Activated naive CD4-positive, alpha-beta T cell treated with anti-CD3 and anti-CD28 coated beads for 36 hours (primary cell): Measurements from ENCODE around the gene PLAU. TPM values are rescaled to one million over a fixed set of nuclear protein-coding genes. Genes with fewer than 3 reads are reported as not detected.

Experiments
- CTCF ChIA-PET: fragments of 350-600 bp; sonication (Branson Sonifier 250); formaldehyde crosslinking; loops from one replicate; lab custom pipeline; 2021; ENCODE audit warnings: antibody characterized with exemption; lab: Charles Lee
- DNase-seq: peaks from one replicate; pipeline ENCODE4 v3.0.0-alpha.2; 2020
- H3K27ac Mint-ChIP-seq: one replicate; pipeline ENCODE4 v1.8.0; 2021; ENCODE audit warnings: mild to moderate bottlenecking, mixed read lengths
- H3K27me3 Mint-ChIP-seq: one replicate; pipeline ENCODE4 v1.8.0; 2021; ENCODE audit warnings: low read depth, mixed read lengths
- H3K36me3 Mint-ChIP-seq: one replicate; pipeline ENCODE4 v1.8.0; 2021; ENCODE audit warnings: low read depth, mixed read lengths
- H3K4me1 Mint-ChIP-seq: one replicate; pipeline ENCODE4 v1.8.0; 2021; ENCODE audit warnings: low read depth, mixed read lengths
- H3K4me3 Mint-ChIP-seq: one replicate; pipeline ENCODE4 v1.8.0; 2021; ENCODE audit warnings: mild to moderate bottlenecking, moderate library complexity, mixed read lengths
- H3K9me3 Mint-ChIP-seq: one replicate; pipeline ENCODE4 v1.8.0; 2021; ENCODE audit warnings: mixed read lengths
- intact Hi-C: fragments of 100-400 bp; cut with micrococcal nuclease; formaldehyde crosslinking; loops from one replicate; pipeline ENCODE4 v1.15.1; 2023
- total RNA-seq, 2 experiments: library from RNA; stranded (reverse); gene quantifications; one replicate each; pipeline ENCODE4 v1.2.3, GENCODE V29; 2021

Gene PLAU
- total RNA-seq, result under 1 TPM; 0.26 to 0.27 TPM

- Mint-ChIP-seq H3K9me3 (no peaks in the 10 kb centered on the region), H3K27me3 (peaks cover 37% of the 10 kb centered on the region), H3K27ac (no peak within 1 kb of the TSS), H3K4me3 (peak within 1 kb of the TSS; percentile 81), H3K36me3 (no peaks in the 10 kb centered on the region), H3K4me1 (peaks cover 34% of the 10 kb centered on the region)
- intact Hi-C loops, result no loop called here
- DNase-seq, result peak; percentile 42
- CTCF ChIA-PET, result interaction anchor here (0.6 to 3.2 kb wide), 3 partner anchors 25 to 190 kb away, joined by 3 to 11 read pairs (median 3); no protein-coding TSS in a partner anchor
Measured at GRCh38 chr10:73910764-73911552, at the start of gene PLAU. Gene PLAU (plus strand): TSS chr10:73911132. CDS start chr10:73911556, 424 bp downstream.

GRCh38 chr10:73862011-73862410, 48.9 kb upstream of the PLAU start:
- Mint-ChIP-seq H3K27me3 (no peaks in the 10 kb centered on the region), H3K4me1 (peaks cover 85% of the 10 kb centered on the region), H3K9me3 (no peaks in the 10 kb centered on the region), H3K36me3 (peaks cover 10% of the 10 kb centered on the region), H3K27ac (peak overlapping the region; percentile 4), H3K4me3 (no peak overlapping the region)
- DNase-seq, result no peak
- intact Hi-C loops, result no loop called here
- CTCF ChIA-PET, result interaction anchor here (0.5 to 12.5 kb wide), 6 partner anchors 9 to 111 kb away, joined by 3 to 164 read pairs (median 8); partner anchors contain the start of gene CAMK2G

GRCh38 chr10:73863039-73863817, 47.7 kb upstream of the PLAU start:
- H3K9me3 Mint-ChIP-seq, result no peaks in the 10 kb centered on the region
- H3K4me1 Mint-ChIP-seq, result peaks cover 84% of the 10 kb centered on the region
- H3K27me3 Mint-ChIP-seq, result no peaks in the 10 kb centered on the region
- peak overlapping the region; percentile 5 for H3K27ac Mint-ChIP-seq
- H3K36me3 Mint-ChIP-seq, result peaks cover 10% of the 10 kb centered on the region
- H3K4me3 Mint-ChIP-seq, result no peak overlapping the region
- intact Hi-C loops, result no loop called here
- no peak for DNase-seq
- CTCF ChIA-PET, result interaction anchor here (0.6 to 12.5 kb wide), 6 partner anchors 9 to 76 kb away, joined by 3 to 164 read pairs (median 7); partner anchors contain the start of gene CAMK2G

- DNase-seq, result no peak
- peaks cover 79% of the 10 kb centered on the region for H3K4me1 Mint-ChIP-seq
- peaks cover 8% of the 10 kb centered on the region for H3K36me3 Mint-ChIP-seq
Measured at GRCh38 chr10:73864229-73864628, 46.7 kb upstream of the PLAU start.

GRCh38 chr10:73865107-73865458, 45.8 kb upstream of the PLAU start:
- DNase-seq, result peak; percentile 47
- Mint-ChIP-seq H3K4me3 (peak overlapping the region; percentile 76), H3K27ac (peak overlapping the region; percentile 95), H3K27me3 (no peaks in the 10 kb centered on the region), H3K36me3 (peaks cover 8% of the 10 kb centered on the region), H3K9me3 (no peaks in the 10 kb centered on the region), H3K4me1 (peaks cover 73% of the 10 kb centered on the region)
- intact Hi-C loops, result loop anchor here (1.0 kb wide), 3 partner anchors 8 to 16 kb away; no protein-coding TSS in a partner anchor
- CTCF ChIA-PET, result interaction anchor here (0.9 to 12.5 kb wide), 5 partner anchors 12 to 109 kb away, joined by 3 to 164 read pairs (median 4); partner anchors contain the start of gene CAMK2G

More at GRCh38 chr10:73864229-73864628, 46.7 kb upstream of the PLAU start:
- H3K27me3 Mint-ChIP-seq, result no peaks in the 10 kb centered on the region
- H3K27ac Mint-ChIP-seq, result peak overlapping the region; percentile 95
- no peaks in the 10 kb centered on the region for H3K9me3 Mint-ChIP-seq
- CTCF ChIA-PET, result interaction anchor here (0.6 to 12.5 kb wide), 6 partner anchors 10 to 110 kb away, joined by 3 to 164 read pairs (median 3); partner anchors contain the start of gene CAMK2G
- intact Hi-C loops, result no loop called here
- H3K4me3 Mint-ChIP-seq, result peak overlapping the region; percentile 2

- Mint-ChIP-seq H3K4me1 (peaks cover 73% of the 10 kb centered on the region), H3K36me3 (peaks cover 6% of the 10 kb centered on the region), H3K27ac (peak overlapping the region; percentile 95), H3K9me3 (no peaks in the 10 kb centered on the region), H3K27me3 (no peaks in the 10 kb centered on the region), H3K4me3 (peak overlapping the region; percentile 76)
- peak; percentile 85 for DNase-seq
- intact Hi-C loops, result loop anchor here (1.0 kb wide), 3 partner anchors 8 to 16 kb away; no protein-coding TSS in a partner anchor
- CTCF ChIA-PET, result interaction anchor here (0.9 to 12.5 kb wide), 5 partner anchors 11 to 109 kb away, joined by 3 to 164 read pairs (median 4); partner anchors contain the start of gene CAMK2G
Measured at GRCh38 chr10:73865459-73866442, 45.2 kb upstream of the PLAU start.

- Mint-ChIP-seq H3K27ac (peak overlapping the region; percentile 95), H3K27me3 (no peaks in the 10 kb centered on the region), H3K9me3 (no peaks in the 10 kb centered on the region), H3K4me1 (peaks cover 77% of the 10 kb centered on the region), H3K36me3 (peaks cover 7% of the 10 kb centered on the region), H3K4me3 (peak overlapping the region; percentile 76)
- intact Hi-C loops, result no loop called here
- no peak for DNase-seq
- CTCF ChIA-PET, result interaction anchor here (5.9 to 12.5 kb wide), 2 partner anchors 10 to 17 kb away, joined by 28 to 164 read pairs; partner anchors contain the start of gene CAMK2G
Measured at GRCh38 chr10:73866621-73867020, 44.3 kb upstream of the PLAU start.

- no peaks in the 10 kb centered on the region for H3K9me3 Mint-ChIP-seq
- intact Hi-C loops, result no loop called here
- no peaks in the 10 kb centered on the region for H3K27me3 Mint-ChIP-seq
- no peak for DNase-seq
- H3K27ac Mint-ChIP-seq, result peak overlapping the region; percentile 95
- CTCF ChIA-PET, result interaction anchor here (0.8 to 12.5 kb wide), 3 partner anchors 10 to 73 kb away, joined by 3 to 164 read pairs (median 6); partner anchors contain the start of gene CAMK2G
- peaks cover 8% of the 10 kb centered on the region for H3K36me3 Mint-ChIP-seq
- peaks cover 82% of the 10 kb centered on the region for H3K4me1 Mint-ChIP-seq
- no peak overlapping the region for H3K4me3 Mint-ChIP-seq
Measured at GRCh38 chr10:73867126-73867807, 43.7 kb upstream of the PLAU start.

- Mint-ChIP-seq H3K9me3 (no peaks in the 10 kb centered on the region), H3K27me3 (no peaks in the 10 kb centered on the region), H3K4me3 (no peak overlapping the region), H3K36me3 (peaks cover 8% of the 10 kb centered on the region), H3K4me1 (peaks cover 82% of the 10 kb centered on the region), H3K27ac (peak overlapping the region; percentile 95)
- intact Hi-C loops, result no loop called here
- CTCF ChIA-PET, result interaction anchor here (0.6 to 2.1 kb wide), 4 partner anchors 11 to 72 kb away, joined by 3 to 12 read pairs (median 4); no protein-coding TSS in a partner anchor
- DNase-seq, result no peak
Measured at GRCh38 chr10:73867871-73868631, 42.9 kb upstream of the PLAU start.

- Mint-ChIP-seq H3K27ac (peak overlapping the region; percentile 95), H3K4me1 (peaks cover 79% of the 10 kb centered on the region), H3K36me3 (peaks cover 8% of the 10 kb centered on the region), H3K27me3 (no peaks in the 10 kb centered on the region), H3K9me3 (no peaks in the 10 kb centered on the region), H3K4me3 (no peak overlapping the region)
- CTCF ChIA-PET, result interaction anchor here (1.2 to 2.3 kb wide), 4 partner anchors 11 to 20 kb away, joined by 3 to 15 read pairs (median 9); no protein-coding TSS in a partner anchor
- intact Hi-C loops, result no loop called here
- DNase-seq, result no peak
Measured at GRCh38 chr10:73868655-73869195, 42.2 kb upstream of the PLAU start.
